GM12878 (cell line): ENCODE results near the gene LIN7B. TPM values are rescaled to one million over a fixed set of nuclear protein-coding genes. Genes with fewer than 3 reads are reported as not detected.

ENCODE experiments used
- ATAC-seq: fragments of 200-7000 bp; cut with Tn5 transposase; 3 replicates; pipeline ENCODE4 v1.9.1; 2020; ENCODE audit warnings: mild to moderate bottlenecking, moderate library complexity
- BruUV-seq: library from RNA; stranded (reverse); fragments of 400-500 nt; replicated peaks from 2 replicates; lab custom pipeline; 2021; lab: Mats Ljungman, UMichigan
- CTCF ChIA-PET: fragments of 300-600 bp; sonication (Branson Sonifier 250); formaldehyde crosslinking; extraction: SDS; loops from one replicate; lab custom pipeline; 2021; ENCODE audit warnings: inconsistent platforms; lab: Yijun Ruan, JAX
- POLR2A ChIA-PET: fragments of 350-600 bp; formaldehyde crosslinking; extraction: SDS; loops from one replicate; lab custom pipeline; 2021; ENCODE audit warnings: inconsistent platforms; lab: Charles Lee
- RAD21 ChIA-PET: fragments of 300-600 bp; sonication (Branson Sonifier 250); formaldehyde crosslinking; loops from one replicate; lab custom pipeline; 2023; ENCODE audit warnings: antibody characterized with exemption; ENCODE audit not compliant: unreplicated experiment; lab: Charles Lee
- SMC1A ChIA-PET: fragments of 300-600 bp; sonication (Branson Sonifier 250); formaldehyde crosslinking; loops from one replicate; lab custom pipeline; 2023; ENCODE audit not compliant: unreplicated experiment, uncharacterized antibody; lab: Charles Lee
- DNase-seq: peaks from one replicate; pipeline ENCODE4 v3.0.0-alpha.2; 2011; ENCODE audit warnings: low read depth, low spot score
- FAIRE-seq: peaks from 3 replicates; lab custom pipeline; 2011; peaks lifted over from hg19 to GRCh38; lab: Jason Lieb, UNC
- H2AFZ ChIP-seq: 2 replicates; pipeline ENCODE4 v1.6.0; 2011; ENCODE audit warnings: low read depth, low read length, control low read depth; ENCODE audit not compliant: control insufficient read depth
- H3K27ac ChIP-seq: 2 replicates; pipeline ENCODE4 v1.5.1; 2011; ENCODE audit warnings: control low read depth; ENCODE audit not compliant: control insufficient read depth, insufficient read depth
- H3K27me3 ChIP-seq, 2 experiments: replicated peaks in 1 of 2; 2 replicates each; pipeline versions ENCODE4 v1.6.0 to v1.6.1; 2011; ENCODE audit warnings: low read length in 1 of 2; ENCODE audit not compliant: control insufficient read depth in 2 of 2, insufficient read depth in 2 of 2
- H3K36me3 ChIP-seq, 2 experiments: 2 replicates each; pipeline ENCODE4 v1.5.1; 2011; ENCODE audit warnings: low read length in 1 of 2; ENCODE audit not compliant: control insufficient read depth in 2 of 2, insufficient read depth in 2 of 2
- H3K4me1 ChIP-seq: 2 replicates; pipeline ENCODE4 v1.6.1; 2011; ENCODE audit warnings: mild to moderate bottlenecking, low read length, moderate library complexity, mixed read lengths; ENCODE audit not compliant: control insufficient read depth, insufficient read depth
- H3K4me2 ChIP-seq: 2 replicates; pipeline ENCODE4 v1.6.0; 2011; ENCODE audit warnings: control low read depth; ENCODE audit not compliant: control insufficient read depth, insufficient read depth
- H3K4me3 ChIP-seq: fragments of 200-600 bp; sonication (generic); 2 replicates; pipeline ENCODE4 v1.5.1; 2016
- H3K79me2 ChIP-seq: 2 replicates; pipeline ENCODE4 v1.6.0; 2011; ENCODE audit warnings: low read length; ENCODE audit not compliant: control insufficient read depth, insufficient read depth
- H3K9ac ChIP-seq: 2 replicates; pipeline ENCODE4 v1.8.0; 2011; ENCODE audit warnings: low read length, control low read depth, mixed read lengths; ENCODE audit not compliant: control insufficient read depth, insufficient read depth
- H3K9me3 ChIP-seq: replicated peaks from 3 replicates; pipeline ENCODE4 v1.5.1; 2011; ENCODE audit warnings: mild to moderate bottlenecking, low read length; ENCODE audit not compliant: control insufficient read depth, insufficient read depth
- H4K20me1 ChIP-seq: 2 replicates; pipeline ENCODE4 v1.6.0; 2011; ENCODE audit not compliant: control insufficient read depth, insufficient read depth
- CBX3 ChIP-seq: fragments of 200-600 bp; sonication (generic); IDR thresholded peaks from 2 replicates; pipeline ENCODE4 v1.6.1; 2016; ENCODE audit warnings: low read depth, borderline replicate concordance
- ETV6 ChIP-seq, 2 experiments: fragments of 450-650 bp in 1 of 2; IDR thresholded peaks in 1 of 2; conservative IDR thresholded peaks in 1 of 2; 2 replicates each; pipeline ENCODE4 v1.6.1; 2014; ENCODE audit warnings: antibody characterized with exemption in 1 of 2, borderline replicate concordance in 1 of 2, low read depth in 1 of 2, mild to moderate bottlenecking in 1 of 2, moderate library complexity in 1 of 2
- RUNX3 ChIP-seq: IDR thresholded peaks from 2 replicates; pipeline ENCODE4 v1.6.1; 2012; ENCODE audit warnings: low read length, inconsistent platforms
- TAF1 ChIP-seq: IDR thresholded peaks from 2 replicates; pipeline ENCODE4 v1.6.1; 2011; ENCODE audit warnings: mild to moderate bottlenecking, low read depth, low read length, borderline replicate concordance
- WGBS: methylation state at CpG from one replicate; pipeline ENCODE4 v1.1.6; 2016; ENCODE audit warnings: low lambda C conversion rate; ENCODE audit not compliant: insufficient replicate concordance, insufficient coverage; ENCODE audit errors: missing lambda C conversion rate; 5-methylcytosine and 5-hydroxymethylcytosine counted together
- in situ Hi-C: fragments of 300-500 bp; cut with MboI; formaldehyde crosslinking; loops from 9 replicates; pipeline ENCODE4 v1.14.3; 2018; ENCODE audit warnings: mixed read lengths
- intact Hi-C: fragments of 100-400 bp; cut with micrococcal nuclease; formaldehyde crosslinking; loops from one replicate; pipeline ENCODE4 v1.14.2; 2022; ENCODE audit not compliant: unreplicated experiment
- polyA plus RNA-seq, 11 experiments: library from polyadenylated mRNA; depleted of rRNA in 4 of 11; unstranded in 6 of 11; stranded (reverse) in 5 of 11; fragments of >200 nt; fragmentation: Nextera tagmentation in 4 of 11; fragmentation: Illumina TruSeq in 1 of 11; extraction: Ambion mirVana in 4 of 11; extraction: Trizol in 1 of 11; gene quantifications; 1 replicate in 1 of 11; 2 replicates in 10 of 11; pipeline versions ENCODE4 v1.2.1 to v1.2.3, GENCODE V29; 2011 to 2016; ENCODE audit warnings: inconsistent platforms in 2 of 11, missing spikeins in 2 of 11, low read depth in 1 of 11
- total RNA-seq, 4 experiments: library from RNA; depleted of rRNA in 3 of 4; stranded (reverse); fragments of >200 nt in 3 of 4; fragmentation: Illumina TruSeq in 1 of 4; extraction: Trizol in 1 of 4; gene quantifications; 2 replicates each; pipeline versions ENCODE4 v1.2.1 to v1.2.3, GENCODE V29; 2013 to 2021
- TF ChIP-seq, protein P1 (sequence below): IDR thresholded peaks from 2 replicates; pipeline ENCODE4 v1.6.1; 2012; ENCODE audit warnings: low read depth, low read length, improper control_type of control experiment
- TF ChIP-seq, protein P2 (sequence below): fragments of 450-650 bp; IDR thresholded peaks from 2 replicates; pipeline ENCODE4 v1.6.1; 2016; ENCODE audit warnings: mild to moderate bottlenecking, moderate library complexity, borderline replicate concordance
- TF ChIP-seq, protein P3 (sequence below): fragments of 450-650 bp; IDR thresholded peaks from 2 replicates; pipeline ENCODE4 v1.6.1; 2014; ENCODE audit warnings: mild to moderate bottlenecking

The LIN7B gene
- total and polyA plus RNA-seq, 10 of the 15 experiments (the other 5 are each of a cell fraction or from before 2014, with no cell fraction given), result 0.15 to 3.5 (median 1.6) TPM; not detected in 2

DNA sequence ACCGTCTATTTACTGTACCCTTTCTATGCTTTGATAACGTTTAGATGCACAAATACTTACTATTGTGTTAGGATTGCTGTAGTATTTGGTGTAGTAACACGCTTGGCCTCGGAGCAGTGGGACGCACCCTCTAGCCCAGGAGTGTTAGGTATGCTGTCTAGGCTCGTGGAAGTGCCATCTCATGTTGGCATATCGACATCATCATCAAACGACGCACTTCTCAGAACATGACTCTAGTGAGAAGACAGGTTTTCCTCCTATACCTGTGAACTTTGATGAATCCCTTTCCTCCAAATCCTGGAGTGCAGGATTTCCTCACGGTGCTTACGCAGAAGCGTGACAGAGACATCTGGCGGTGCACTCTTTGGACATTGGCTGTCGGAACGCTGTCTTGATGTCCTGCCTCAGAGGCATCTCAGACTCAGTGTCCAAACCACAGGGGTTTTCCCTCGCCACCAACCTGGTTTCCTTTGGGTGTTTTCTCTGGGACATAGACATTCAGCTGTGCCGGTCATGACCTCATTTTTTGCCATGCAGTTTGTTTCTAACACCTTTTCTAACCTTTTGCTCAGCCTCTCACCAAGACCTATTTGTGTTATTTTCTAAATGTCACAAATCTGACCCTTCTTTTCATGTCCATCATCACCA lies 22.7 kb upstream of the LIN7B start:
- Histone ChIP-seq H3K4me1 (peaks cover 2% of the 10 kb centered on the region), H3K27me3 (no peaks in the 10 kb centered on the region), H3K9me3 (no peaks in the 10 kb centered on the region), H3K27ac (no peak overlapping the region), H3K9ac (no peak overlapping the region), H3K4me2 (no peak overlapping the region), H3K79me2 (peaks cover 32% of the 10 kb centered on the region), H4K20me1 (0 out of 2 replicates have a peak, but pooled peaks cover 6% of the 10 kb centered on the region), H2AFZ (no peak overlapping the region), H3K4me3 (no peak overlapping the region), H3K36me3 (peaks cover 24 to 46% of the 10 kb centered on the region in 2 experiments)
- BruUV-seq, result no TSS peak
- FAIRE-seq (no peak), ATAC-seq (no peak), DNase-seq (no peak)
- in situ Hi-C loops (no loop called here), intact Hi-C loops (no loop called here)
- WGBS, result 80% methylated on average over 17 of the region's 17 CpGs
- RAD21 ChIA-PET, result no interaction called here
- SMC1A ChIA-PET, result no interaction called here
- TF ChIP-seq, protein P1, sequence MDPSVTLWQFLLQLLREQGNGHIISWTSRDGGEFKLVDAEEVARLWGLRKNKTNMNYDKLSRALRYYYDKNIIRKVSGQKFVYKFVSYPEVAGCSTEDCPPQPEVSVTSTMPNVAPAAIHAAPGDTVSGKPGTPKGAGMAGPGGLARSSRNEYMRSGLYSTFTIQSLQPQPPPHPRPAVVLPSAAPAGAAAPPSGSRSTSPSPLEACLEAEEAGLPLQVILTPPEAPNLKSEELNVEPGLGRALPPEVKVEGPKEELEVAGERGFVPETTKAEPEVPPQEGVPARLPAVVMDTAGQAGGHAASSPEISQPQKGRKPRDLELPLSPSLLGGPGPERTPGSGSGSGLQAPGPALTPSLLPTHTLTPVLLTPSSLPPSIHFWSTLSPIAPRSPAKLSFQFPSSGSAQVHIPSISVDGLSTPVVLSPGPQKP, result no peak
- TF ChIP-seq CBX3 (no peak), RUNX3 (0 out of 2 replicates have a peak, but pooled peaks have one; percentile 14), TAF1 (no peak), ETV6 (conservative IDR thresholded peaks at IDR 0.05 in 1 of 2, IDR thresholded peaks at IDR 0.05 in 1 of 2; ENCODE audit: borderline replicate concordance in 1 of 2, low read depth in 1 of 2) (no peak)
- TF ChIP-seq, protein P2, sequence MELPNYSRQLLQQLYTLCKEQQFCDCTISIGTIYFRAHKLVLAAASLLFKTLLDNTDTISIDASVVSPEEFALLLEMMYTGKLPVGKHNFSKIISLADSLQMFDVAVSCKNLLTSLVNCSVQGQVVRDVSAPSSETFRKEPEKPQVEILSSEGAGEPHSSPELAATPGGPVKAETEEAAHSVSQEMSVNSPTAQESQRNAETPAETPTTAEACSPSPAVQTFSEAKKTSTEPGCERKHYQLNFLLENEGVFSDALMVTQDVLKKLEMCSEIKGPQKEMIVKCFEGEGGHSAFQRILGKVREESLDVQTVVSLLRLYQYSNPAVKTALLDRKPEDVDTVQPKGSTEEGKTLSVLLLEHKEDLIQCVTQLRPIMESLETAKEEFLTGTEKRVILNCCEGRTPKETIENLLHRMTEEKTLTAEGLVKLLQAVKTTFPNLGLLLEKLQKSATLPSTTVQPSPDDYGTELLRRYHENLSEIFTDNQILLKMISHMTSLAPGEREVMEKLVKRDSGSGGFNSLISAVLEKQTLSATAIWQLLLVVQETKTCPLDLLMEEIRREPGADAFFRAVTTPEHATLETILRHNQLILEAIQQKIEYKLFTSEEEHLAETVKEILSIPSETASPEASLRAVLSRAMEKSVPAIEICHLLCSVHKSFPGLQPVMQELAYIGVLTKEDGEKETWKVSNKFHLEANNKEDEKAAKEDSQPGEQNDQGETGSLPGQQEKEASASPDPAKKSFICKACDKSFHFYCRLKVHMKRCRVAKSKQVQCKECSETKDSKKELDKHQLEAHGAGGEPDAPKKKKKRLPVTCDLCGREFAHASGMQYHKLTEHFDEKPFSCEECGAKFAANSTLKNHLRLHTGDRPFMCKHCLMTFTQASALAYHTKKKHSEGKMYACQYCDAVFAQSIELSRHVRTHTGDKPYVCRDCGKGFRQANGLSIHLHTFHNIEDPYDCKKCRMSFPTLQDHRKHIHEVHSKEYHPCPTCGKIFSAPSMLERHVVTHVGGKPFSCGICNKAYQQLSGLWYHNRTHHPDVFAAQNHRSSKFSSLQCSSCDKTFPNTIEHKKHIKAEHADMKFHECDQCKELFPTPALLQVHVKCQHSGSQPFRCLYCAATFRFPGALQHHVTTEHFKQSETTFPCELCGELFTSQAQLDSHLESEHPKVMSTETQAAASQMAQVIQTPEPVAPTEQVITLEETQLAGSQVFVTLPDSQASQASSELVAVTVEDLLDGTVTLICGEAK, result no peak
- TF ChIP-seq, protein P3, sequence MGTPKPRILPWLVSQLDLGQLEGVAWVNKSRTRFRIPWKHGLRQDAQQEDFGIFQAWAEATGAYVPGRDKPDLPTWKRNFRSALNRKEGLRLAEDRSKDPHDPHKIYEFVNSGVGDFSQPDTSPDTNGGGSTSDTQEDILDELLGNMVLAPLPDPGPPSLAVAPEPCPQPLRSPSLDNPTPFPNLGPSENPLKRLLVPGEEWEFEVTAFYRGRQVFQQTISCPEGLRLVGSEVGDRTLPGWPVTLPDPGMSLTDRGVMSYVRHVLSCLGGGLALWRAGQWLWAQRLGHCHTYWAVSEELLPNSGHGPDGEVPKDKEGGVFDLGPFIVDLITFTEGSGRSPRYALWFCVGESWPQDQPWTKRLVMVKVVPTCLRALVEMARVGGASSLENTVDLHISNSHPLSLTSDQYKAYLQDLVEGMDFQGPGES, result no peak
- CTCF ChIA-PET, result no interaction called here
- POLR2A ChIA-PET, result no interaction called here
